ENCODE measurements around the gene TPT1. TPM values are rescaled to one million over a fixed set of nuclear protein-coding genes. Genes with fewer than 3 reads are reported as not detected.

The TPT1 gene
- polyA plus RNA-seq, 12 donors: 939 to 10,110 (median 8,602) TPM

- no peak for DNase-seq
Observed at GRCh38 chr13:45337395-45337794, 3.6 kb downstream of the TPT1 start.

DNA sequence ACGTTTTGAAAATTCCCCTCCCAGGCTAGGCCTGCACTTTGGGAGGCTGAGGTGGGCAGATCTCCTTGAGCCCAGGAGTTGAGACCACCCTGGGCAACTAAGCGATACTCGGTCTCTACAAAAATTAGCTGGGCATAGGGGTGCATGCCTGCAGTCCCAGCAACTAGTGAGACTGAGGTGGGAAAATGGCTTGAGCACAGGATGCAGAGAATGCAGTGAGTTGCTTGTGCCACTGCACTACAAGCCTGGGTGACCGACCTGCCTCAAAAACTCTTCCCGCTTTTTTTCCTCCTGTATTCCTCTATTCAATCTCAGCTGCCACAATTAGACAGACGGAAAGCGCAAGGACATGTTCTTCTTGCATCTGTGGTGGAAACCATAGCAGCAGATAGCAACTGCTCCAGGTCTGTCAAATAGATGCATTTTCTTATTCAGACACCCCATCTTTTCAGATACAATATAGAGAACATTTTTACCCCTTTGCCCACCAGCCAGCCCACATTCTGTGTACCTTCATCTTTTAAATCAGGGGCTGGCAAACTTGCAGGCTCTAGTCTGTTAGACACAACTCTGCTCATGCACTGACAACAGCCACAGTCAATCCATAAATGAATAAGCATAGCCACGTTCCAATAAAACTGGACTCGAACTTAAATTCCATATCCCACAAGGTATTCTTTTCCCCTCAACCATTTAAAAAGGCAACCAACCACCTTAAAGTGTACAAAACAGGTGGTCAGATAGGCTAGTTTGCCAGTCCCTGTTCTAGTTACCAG lies 4.8 kb downstream of the TPT1 start:
- DNase-seq: no peak

GRCh38 chr13:45335397-45336024 lies 5.5 kb downstream of the TPT1 start:
- no peak for DNase-seq

- no peak for DNase-seq
Observed at GRCh38 chr13:45333977-45334922, 6.7 kb downstream of the TPT1 start.

DNA sequence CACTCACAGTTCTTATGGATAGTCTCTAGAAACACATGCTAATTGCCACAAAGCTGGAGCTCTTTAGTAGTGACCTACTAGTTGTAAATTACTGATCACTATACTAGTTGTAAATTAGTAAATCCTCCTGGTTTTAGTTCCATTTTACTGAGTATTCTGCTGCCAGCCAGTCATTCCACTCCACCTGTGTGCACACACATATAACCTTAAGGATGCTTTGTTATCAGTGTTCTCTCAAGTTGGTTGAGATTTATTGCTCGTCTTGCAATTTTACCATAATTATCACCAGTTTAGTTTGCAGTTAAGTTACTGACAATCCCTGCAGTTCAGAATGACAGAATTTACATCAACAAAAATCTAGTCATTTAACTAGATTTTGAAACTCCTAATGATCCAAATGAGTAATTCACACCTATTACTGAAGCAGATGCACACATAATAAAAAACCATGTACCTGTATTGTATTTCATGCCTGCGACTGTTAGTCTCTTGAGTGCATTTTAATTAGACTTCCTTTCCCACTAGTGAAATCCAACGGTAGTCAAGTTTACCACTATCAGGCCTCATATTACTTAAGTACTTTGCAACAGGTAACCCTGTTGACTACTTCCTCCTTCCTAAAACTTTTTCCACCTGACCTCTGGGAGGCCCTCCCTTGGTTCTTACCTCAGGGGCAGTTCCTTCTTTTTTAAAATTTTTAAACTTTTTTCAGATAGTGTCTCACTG lies 7.6 kb downstream of the TPT1 start:
- no peak for DNase-seq

- no peak for DNase-seq
Observed at GRCh38 chr13:45332831-45333219, 8.2 kb downstream of the TPT1 start.

DNA sequence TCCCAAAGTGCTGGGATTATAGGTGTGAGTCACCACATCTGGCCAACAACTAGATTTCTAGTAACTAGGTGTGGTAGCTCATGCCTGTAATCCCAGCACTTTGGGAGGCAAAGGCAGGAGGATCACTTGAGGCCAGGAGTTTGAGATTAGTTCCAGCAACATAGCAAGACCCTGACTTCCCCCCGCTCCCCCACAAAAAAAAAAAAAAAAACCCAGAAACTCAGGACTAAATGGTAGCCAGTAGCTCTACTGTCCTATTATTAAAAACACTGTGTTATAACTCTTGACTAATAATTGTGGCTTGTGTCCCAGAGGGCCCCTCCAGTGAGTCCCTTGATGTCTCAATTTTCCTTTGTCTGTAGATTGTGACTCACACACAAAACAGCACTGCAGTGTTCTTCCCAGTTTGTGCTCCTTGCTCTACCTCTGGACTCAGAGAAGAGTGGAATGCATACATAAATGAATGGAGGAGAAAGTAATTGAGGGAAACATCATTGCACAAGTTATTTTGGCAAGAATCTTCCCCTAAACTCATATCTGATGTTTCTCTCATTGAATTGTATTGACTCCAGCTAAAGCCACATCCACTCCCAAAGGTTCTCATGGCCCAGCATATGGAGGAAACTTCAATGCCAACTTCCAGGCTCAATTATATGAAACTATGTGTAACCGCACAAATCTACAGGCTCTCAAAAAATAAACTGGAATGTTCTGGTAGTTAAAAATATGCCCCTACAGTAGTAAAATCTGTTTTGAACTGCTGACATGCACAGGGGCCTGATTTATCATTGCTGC lies 8.8 kb downstream of the TPT1 start:
- DNase-seq: no peak

DNA sequence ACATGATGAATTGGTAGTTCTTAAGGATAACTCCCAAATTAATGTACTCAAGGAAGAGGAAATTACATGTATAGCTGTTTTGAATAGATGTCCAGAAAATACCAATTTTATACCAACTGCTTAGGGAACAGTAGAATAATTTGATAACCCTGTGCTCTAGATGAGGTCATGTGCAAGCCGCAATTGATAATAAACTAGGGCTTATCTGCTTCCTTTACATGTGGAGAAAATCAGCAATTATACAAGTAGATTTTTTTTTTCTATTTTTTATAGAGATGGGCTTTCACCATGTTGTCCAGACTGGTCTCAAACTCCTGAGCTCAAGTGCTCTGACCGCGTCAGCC lies 9.3 kb downstream of the TPT1 start:
- DNase-seq: no peak

DNA sequence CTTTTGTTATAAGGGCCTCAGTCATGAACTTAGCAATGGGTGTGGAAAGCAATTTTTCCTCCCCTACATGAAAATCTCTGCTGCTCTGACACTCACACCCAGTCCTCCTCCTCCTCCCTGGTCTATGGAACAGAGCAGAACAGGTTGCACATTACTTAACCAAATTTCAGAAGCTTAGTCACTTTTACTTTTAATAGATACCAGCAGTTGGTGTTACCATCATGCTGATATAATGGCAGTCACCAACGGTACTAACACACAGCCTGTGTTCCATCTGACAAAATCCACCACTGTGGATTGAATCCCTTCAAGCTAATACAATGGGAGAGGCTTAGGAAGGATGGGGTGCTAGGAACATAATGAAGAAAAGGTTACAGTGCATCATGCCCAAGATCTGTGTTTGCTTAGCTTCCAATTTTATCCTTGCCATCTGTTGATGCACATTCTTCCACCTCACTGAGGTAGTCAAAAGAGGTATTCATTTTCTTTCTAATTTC lies 9.8 kb downstream of the TPT1 start:
- no peak for DNase-seq

DNA sequence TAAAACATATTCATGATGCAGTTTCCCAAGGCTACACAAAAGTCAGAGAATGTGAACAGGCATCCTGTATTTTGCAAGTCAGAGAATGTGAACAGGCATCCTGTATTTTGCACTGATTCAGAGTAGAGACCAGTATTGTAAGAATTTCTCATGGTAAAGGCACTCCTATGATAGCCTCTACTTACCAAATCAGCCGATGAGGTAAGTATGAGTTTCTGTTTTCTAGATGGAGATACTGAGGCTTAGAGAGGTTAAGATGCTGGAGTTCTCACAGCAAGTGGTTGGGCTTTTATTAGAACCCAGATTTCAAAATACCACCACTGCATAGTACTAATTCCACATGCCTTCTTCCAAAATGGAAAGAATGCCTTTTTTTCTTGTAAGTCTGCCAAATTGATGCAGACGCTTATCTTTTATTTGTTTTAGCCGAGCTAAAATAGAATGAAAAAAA lies 12.3 kb downstream of the TPT1 start:
- DNase-seq: no peak

- DNase-seq: no peak
Observed at GRCh38 chr13:45327253-45327955, 13.6 kb downstream of the TPT1 start.

DNA sequence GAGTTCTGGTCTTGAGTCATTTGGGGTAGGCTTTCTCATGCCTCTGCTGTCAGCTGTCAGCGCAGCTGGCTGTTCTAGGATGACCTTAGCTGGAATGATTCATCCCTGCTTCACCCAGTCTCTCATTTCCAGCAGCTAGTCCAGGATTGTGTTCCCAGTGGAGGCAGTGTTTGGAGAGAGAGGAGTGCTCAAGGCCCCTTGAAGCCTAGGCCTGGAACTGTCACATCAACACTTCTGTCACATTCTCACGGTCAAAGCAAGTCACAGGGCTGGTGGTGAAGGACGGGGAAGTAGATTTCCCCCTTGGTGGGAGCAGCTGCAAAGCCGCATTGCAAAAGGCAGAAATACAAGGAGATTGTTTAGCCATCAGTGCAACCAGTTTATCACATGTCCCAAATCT lies 15.2 kb downstream of the TPT1 start:
- DNase-seq: peak; percentile 65

GRCh38 chr13:45320876-45321629 lies 19.9 kb downstream of the TPT1 start:
- no peak for DNase-seq

- DNase-seq: no peak
Observed at GRCh38 chr13:45316996-45317395, 24.0 kb downstream of the TPT1 start.

- DNase-seq: no peak
Observed at GRCh38 chr13:45316338-45316737, 24.6 kb downstream of the TPT1 start.

GRCh38 chr13:45315520-45316167 lies 25.3 kb downstream of the TPT1 start:
- DNase-seq: no peak

DNA sequence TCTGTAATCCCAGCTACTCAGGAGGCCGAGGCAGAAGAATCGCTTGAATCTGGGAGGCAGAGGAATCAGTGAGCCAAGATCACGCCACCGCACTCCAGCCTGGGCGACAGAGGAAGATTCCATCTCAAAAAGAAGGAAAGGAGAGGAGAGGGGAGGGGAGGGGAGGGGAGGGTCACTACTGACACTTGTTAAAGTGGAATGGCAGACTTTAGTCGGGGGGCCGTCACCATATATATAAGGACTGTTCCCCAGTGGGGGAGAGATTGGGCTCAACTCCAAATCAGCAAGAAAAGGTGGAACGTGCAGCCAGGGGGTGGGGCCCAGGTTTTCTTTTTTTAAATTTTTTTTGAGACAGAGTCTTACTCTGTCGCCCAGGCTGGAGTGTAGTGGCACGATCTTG lies 26.2 kb downstream of the TPT1 start:
- no peak for DNase-seq

GRCh38 chr13:45310341-45311131 lies 30.4 kb downstream of the TPT1 start:
- DNase-seq: no peak
